ENCODE data around the gene HES1.

Gene HES1

GRCh38 chr3:194101592-194102432 lies 34.1 kb upstream of the HES1 start:
- no peak for DNase-seq

DNA sequence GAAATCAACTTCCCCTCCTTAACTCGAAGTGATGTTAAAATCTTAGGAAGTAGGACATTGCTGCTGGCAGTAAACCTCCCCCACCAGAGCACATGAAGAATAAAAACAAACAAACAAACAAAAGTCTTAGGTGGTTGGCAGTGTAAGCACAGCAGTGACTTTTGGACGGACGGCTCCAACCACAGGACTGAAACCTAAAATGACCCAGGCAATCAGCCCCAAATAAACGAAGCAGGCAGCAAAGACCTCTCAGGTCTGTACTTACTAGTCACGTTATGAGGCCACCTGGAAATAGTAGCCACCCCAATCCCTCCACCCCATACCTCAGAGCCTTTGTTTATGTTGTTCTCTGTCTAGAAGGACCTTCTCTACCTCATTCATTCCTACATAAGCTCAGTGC lies 33.5 kb upstream of the HES1 start:
- no peak for DNase-seq

DNA sequence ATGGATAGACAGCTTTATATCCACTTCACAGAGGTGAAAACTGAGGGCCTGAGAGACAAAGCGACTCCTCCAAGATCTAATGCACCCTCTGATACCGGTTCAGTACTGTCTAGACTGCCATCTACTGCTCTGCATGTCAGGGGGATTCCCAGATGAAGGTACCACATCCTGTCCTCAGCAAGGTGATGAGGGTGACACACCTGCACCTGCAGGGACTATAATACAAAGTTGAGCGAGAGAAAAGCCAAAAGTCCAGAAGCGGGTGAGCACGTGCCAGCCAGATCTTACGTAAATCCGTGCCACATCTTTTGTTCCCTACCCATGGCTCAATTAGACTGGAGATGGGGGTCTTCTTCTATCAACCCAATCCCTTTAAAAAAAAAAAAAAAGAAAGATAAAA lies 32.4 kb upstream of the HES1 start:
- DNase-seq: no peak

- DNase-seq: no peak
Measured at GRCh38 chr3:194103983-194104751, 31.8 kb upstream of the HES1 start.

- no peak for DNase-seq
Measured at GRCh38 chr3:194105292-194105691, 30.7 kb upstream of the HES1 start.

- no peak for DNase-seq
Measured at GRCh38 chr3:194107107-194107506, 28.8 kb upstream of the HES1 start.

DNA sequence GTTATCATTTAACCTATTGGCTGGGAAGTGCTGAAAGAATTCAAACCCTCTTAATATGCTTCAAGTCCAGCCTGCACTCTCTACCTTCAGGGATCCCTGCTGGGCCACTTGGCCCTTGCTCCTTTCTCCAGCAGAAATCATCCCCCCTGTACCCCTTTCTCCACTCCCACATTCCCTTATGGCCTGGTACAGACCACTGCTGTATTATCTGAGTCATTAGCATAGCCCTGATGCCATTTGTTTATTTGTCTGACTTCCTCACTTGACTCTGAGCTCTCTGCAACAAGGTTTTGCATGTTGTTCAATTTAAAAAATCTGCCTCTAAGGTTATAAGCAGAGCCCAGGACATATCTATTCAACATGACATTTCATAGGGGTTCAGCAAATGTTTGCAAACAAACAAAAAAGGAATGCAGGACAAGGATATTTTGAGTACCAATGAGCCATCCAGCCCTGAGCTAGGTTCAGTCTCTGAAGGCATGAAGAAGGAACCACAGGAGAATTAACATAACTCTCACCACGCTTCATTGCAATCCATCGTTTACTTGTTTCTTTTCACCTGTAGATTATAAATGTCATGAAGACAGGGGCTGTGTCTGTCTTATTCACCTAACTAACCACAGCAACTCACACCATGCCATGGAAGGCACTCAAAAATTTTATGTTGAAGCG lies 26.6 kb upstream of the HES1 start:
- DNase-seq: no peak

GRCh38 chr3:194110483-194110882 lies 25.5 kb upstream of the HES1 start:
- DNase-seq: no peak

DNA sequence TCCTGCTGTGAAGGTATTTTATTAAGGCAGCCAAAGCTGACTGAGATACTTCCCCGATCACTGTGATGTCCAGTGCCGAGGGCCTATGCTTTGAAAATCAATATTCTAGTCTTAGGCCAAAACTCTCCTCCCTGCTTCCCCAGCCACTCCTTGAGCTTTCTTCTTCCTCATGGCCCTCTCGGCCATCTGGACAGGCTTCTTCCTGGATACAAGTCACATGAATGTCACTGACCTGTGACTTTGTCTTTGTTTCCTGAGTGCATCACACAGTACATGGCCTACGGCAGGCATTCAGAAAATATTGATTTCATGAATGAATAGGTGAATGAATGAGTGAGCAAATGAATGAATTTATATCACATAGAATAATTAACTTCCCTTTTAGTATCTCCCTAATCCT lies 24.6 kb upstream of the HES1 start:
- no peak for DNase-seq

DNA sequence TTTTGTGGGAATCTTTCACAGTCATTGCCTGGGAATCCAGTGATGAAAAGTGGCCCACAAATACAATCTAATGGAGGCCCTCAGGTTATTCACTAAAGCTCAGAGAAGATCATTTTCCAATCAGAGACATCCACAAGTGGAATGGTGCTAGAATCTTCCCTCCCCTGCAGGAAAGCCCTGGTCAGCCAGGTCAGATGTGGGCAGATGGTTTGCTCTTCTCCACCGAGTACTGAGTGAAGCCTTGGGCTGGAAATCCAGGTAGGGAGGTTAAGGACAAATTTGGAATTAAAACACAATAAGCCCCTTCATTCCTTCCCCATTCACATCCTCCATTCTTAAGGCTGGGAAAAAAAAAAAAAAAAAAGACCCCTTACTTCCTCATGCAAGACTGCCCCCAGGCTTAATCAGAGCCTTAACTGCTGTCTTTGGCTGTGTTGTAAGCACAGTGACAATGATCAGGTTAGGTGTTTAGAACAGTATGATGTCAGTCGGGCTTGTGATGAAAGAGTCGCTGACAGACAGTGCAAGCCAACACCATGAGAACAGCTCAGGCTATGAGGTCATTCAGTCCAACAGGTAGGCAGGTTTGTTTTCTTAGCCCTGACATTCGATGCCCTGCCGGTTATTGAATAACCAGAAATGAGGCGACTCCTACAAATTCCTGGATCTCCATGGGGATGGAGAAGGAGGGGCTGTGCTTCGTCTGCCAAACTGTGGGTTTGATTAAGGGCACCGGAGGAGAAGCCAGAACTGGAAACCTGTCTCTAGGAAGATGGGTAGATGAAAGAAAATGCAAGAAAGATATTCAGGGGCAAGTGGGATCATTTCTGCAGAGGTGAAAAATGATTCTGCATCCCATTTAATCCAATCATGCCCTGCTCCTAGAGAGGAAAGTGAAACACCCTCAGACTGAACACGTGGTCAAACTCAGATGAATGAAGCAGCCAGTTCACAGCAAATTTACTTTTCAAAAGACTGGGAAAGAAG lies 23.5 kb upstream of the HES1 start:
- DNase-seq: no peak

GRCh38 chr3:194114123-194114522 lies 21.8 kb upstream of the HES1 start:
- no peak for DNase-seq

DNA sequence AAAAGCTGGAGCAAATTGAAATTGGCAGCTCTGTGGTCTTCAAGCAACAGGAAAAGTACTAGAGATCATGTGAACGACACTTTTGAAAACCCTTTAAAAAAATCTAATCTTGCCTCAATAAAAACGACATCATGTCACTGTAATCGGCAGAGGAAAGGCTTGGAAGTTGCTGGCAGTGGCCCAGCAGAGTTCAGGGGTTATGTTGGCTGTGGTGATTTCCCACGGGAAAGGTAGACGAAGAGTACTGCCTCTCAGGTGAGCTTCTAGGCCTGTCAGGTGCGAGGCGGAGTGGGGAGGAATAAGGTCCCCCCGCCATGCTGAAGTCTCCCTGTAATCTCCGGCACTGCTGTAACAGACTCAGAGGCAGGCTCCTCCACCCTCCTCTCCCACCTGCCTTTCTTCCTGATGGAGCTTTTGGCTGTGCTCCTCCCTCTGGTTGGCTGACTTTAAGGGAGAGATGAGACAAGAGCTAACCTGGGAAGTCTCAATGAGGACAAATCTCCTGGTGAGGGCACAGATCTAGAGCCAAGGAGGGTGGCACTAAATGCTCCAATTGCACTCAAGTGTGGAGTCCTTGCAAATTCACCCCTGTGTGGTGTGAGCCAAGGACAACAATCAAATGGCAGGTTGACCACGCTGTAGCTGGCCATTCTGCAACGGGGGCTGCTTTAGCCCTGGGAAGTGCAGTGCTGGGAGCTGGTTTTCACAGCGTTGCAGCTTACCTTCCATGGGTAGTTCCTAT lies 18.7 kb upstream of the HES1 start:
- DNase-seq: no peak

DNA sequence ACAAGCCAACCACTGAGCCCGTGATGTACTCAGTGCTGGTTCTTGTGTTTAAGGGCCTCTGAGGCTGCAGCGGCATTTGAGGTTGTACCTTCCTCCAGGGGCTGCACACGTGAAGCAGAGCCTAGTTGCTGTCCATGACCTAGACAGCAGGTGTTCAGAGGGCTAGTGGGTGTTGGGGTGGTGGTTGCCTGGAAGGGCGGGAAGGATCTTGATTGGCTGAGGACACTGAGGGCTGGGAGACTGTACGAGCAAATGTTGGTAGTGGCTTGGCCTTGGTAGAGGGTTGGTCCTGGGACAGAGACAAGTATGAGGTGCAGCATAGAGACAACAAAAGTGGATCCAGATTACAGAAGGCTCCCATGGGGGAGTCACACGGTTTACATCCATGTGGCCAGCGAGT lies 17.0 kb upstream of the HES1 start:
- DNase-seq: no peak

DNA sequence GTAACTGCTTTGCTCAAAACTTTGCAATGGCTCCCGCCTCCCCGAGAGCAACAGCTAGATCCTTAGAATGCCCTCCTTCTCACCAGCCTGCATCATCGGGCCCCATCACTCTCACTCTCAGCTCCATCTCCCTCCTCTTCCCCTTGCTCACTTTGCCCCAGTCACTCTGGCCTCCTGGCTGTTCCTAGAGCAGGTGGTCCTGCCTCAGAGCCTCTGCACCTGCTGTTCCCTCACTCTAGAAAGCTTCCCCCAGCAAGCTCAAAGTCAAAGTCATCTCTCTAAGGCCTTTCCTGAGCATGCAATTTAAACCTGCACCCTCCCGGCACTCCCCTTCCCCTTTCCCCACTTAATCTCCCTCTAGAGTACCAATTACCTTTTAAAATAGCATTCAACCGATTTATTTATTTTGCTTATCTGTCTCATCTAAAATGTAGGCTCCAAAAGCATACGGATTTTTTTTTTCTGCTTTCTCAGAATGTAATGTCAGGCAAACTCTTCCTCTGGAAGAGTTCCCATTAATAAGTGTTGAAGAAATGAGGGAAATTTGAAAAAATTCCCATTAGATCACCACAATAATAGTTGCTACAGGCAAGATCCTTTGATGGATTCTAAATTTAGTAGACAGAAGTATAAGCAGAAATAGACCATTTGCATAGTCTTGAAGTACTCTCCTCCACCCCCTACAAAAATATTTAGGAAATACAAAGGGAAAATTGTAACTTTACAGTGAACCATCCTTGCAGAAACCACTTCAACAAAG lies 15.9 kb upstream of the HES1 start:
- DNase-seq: no peak

DNA sequence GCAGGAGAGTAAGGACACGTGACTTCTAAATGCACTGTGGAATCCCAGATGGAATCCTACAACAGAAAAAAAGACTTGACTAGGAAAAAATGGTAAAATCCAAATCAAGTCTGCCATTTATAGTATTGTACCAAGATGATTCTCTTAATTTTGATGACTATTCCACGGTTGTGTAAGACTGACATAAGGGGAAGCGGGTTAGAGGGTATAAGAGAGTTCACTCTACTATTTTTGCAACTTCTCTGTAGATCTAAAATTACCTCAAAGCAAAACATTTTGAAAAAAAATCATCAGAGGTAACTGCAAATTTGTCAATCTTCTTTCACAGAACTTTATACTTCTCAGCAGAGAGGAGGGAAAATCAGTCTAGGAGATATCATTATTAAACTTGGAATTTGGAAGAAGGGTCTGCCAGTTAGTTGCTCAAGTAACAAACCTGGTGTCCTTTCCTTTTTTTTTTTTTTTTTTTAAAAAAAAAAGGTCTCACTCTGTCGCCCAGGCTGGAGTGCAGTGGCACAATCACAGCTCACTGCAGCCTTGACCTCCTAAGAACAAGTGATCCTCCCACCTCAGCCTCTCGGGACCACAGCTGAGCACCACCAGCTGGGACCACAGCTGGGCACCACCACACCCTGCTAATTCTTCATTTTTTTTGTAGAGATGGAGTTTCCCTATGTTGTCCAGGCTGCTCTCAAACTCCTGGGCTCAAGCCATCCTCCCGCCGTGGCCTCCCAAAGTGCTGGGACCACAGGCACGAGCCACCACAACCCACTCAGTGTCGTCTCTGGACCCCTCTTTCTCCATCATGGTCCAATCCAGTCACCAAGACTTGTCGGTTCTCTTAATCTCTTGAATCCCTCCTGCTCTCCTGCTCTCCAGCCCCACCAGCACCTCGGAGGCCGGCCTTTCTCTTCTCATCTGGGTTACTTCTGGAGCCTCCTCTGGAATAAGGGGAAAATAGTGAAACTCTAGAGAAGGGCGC lies 14.9 kb upstream of the HES1 start:
- no peak for DNase-seq

- DNase-seq: no peak
Measured at GRCh38 chr3:194121891-194122631, 13.9 kb upstream of the HES1 start.

DNA sequence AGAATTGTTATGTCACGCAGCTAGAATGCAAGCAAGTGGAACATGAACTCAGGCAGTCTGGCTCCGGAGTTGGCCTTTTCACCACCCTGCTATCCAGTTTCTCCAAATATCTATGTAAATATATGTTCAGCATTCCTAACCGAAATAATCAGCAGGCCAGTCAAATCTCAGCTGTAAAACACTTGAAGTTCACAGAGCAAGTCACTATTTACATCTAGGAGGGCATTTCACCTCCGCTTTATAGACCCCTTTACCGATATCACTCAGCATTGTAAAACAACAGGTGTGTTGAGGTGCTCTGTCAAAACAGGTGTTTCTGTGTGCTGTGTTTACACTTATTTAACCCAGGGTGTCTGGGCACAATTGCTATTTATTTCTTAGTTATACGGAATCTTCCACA lies 12.2 kb upstream of the HES1 start:
- no peak for DNase-seq

- no peak for DNase-seq
Measured at GRCh38 chr3:194124193-194124592, 11.8 kb upstream of the HES1 start.
